Breast epithelium (tissue), 4 donors: ENCODE results near the gene MSLN. TPM values are rescaled to one million over a fixed set of nuclear protein-coding genes. Genes with fewer than 3 reads are reported as not detected.
"Not testable (repeated sequence)": the region's sequence is repeated elsewhere in the genome, so short reads cannot be mapped to it uniquely, and the experiment has no call there.

ENCODE experiments used
- DNase-seq, 2 donors: peaks; one replicate each; pipeline ENCODE4 v3.0.0-alpha.2; 2019; ENCODE audit warnings: low spot score in 2 of 2
- H3K27ac ChIP-seq, 2 donors: fragments of 200-600 bp; sonication (generic) in 1 of 2; one replicate each; pipeline ENCODE4 v1.5.1; 2016 to 2019; ENCODE audit warnings: mild to moderate bottlenecking in 1 of 2
- H3K27me3 ChIP-seq, 2 donors: fragments of 200-600 bp; sonication (generic) in 1 of 2; one replicate each; pipeline versions ENCODE4 v1.5.1 to v1.6.0; 2017 to 2019; ENCODE audit warnings: control low read depth in 1 of 2, mild to moderate bottlenecking in 1 of 2
- H3K36me3 ChIP-seq: fragments of 200-600 bp; one replicate; pipeline ENCODE4 v1.5.1; 2019
- H3K4me1 ChIP-seq, 2 donors: fragments of 200-600 bp; sonication (generic); one replicate each; pipeline ENCODE4 v1.5.1; 2016 to 2019; ENCODE audit warnings: control low read depth in 1 of 2
- H3K4me3 ChIP-seq, 3 donors: fragments of 200-600 bp; sonication (generic); 1 replicate in 2 of 3; 2 replicates in 1 of 3; pipeline ENCODE4 v1.5.1; 2016 to 2019; ENCODE audit warnings: mild to moderate bottlenecking in 3 of 3, moderate library complexity in 2 of 3
- H3K9me3 ChIP-seq, 2 donors: fragments of 200-600 bp; sonication (generic) in 1 of 2; one replicate each; pipeline ENCODE4 v1.5.1; 2016 to 2019; ENCODE audit warnings: control low read depth in 1 of 2
- POLR2A ChIP-seq: fragments of 450-650 bp; IDR thresholded peaks from one replicate; pipeline ENCODE4 v1.6.1; 2016; ENCODE audit warnings: antibody characterized with exemption, mild to moderate bottlenecking, moderate library complexity
- POLR2AphosphoS5 ChIP-seq, 3 donors: sonication (generic); formaldehyde crosslinking; IDR thresholded peaks; one replicate each; pipeline ENCODE4 v1.6.1; 2017; ENCODE audit warnings: antibody characterized with exemption in 3 of 3
- intact Hi-C: fragments of 100-400 bp; cut with DNase I; formaldehyde crosslinking; loops from one replicate; pipeline ENCODE4 v1.15.1; 2023; ENCODE audit warnings: low total_unique reads
- total RNA-seq, 3 donors: library from RNA; depleted of rRNA; stranded (reverse); fragments of >200 nt; gene quantifications; one replicate each; pipeline ENCODE4 v1.1.0, GENCODE V29; 2016
- TF ChIP-seq, protein P1 (sequence below), 3 donors: fragments of 450-650 bp; IDR thresholded peaks; one replicate each; pipeline ENCODE4 v1.5.1; 2016 to 2017; ENCODE audit warnings: antibody characterized with exemption in 3 of 3, mild to moderate bottlenecking in 3 of 3, moderate library complexity in 3 of 3

The MSLN gene
- total RNA-seq, 3 donors from 2014 or later = 49.2 TPM; not detected in 2

DNA sequence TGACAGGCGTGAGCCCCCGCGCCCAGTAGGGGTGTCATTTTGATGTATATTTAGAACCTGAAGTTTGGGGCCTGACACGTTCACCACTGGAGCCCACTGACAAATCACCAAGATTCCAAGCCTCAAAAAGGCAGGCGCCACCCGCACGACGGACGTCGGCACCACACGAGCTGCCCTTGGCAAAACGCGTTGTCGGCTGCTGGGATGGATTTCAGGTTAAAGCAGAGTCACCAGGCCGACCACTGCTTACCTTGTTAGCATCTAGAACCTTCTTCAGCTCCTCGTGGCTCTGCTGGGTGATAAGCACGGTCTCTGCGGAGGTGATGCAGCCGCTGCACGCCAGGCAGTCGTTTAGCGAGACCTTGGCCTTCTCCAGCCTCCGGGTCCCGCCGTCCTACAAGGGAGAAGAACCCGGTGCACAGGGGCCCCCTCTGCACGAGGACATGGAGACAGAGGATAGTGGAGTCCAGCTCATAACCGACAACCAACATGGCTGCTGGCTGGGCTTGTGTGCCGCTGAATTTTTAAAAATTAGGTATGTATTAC, 23.5 kb upstream of the MSLN start:
- Histone ChIP-seq H3K9me3 (no peaks in the 10 kb centered on the region), H3K4me1 (peaks cover 0 to 7% of the 10 kb centered on the region in 2 donors), H3K36me3 (no peaks in the 10 kb centered on the region), H3K27ac (no peak overlapping the region), H3K4me3 (no peak overlapping the region), H3K27me3 (no peaks in the 10 kb centered on the region)
- DNase-seq = no peak
- intact Hi-C loops = no loop called here
- TF ChIP-seq, protein P1, sequence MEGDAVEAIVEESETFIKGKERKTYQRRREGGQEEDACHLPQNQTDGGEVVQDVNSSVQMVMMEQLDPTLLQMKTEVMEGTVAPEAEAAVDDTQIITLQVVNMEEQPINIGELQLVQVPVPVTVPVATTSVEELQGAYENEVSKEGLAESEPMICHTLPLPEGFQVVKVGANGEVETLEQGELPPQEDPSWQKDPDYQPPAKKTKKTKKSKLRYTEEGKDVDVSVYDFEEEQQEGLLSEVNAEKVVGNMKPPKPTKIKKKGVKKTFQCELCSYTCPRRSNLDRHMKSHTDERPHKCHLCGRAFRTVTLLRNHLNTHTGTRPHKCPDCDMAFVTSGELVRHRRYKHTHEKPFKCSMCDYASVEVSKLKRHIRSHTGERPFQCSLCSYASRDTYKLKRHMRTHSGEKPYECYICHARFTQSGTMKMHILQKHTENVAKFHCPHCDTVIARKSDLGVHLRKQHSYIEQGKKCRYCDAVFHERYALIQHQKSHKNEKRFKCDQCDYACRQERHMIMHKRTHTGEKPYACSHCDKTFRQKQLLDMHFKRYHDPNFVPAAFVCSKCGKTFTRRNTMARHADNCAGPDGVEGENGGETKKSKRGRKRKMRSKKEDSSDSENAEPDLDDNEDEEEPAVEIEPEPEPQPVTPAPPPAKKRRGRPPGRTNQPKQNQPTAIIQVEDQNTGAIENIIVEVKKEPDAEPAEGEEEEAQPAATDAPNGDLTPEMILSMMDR (IDR thresholded peaks at IDR 0.05) = no peak
- TF ChIP-seq POLR2A (no peak), POLR2AphosphoS5 (IDR thresholded peaks at IDR 0.05) (no peak)

DNA sequence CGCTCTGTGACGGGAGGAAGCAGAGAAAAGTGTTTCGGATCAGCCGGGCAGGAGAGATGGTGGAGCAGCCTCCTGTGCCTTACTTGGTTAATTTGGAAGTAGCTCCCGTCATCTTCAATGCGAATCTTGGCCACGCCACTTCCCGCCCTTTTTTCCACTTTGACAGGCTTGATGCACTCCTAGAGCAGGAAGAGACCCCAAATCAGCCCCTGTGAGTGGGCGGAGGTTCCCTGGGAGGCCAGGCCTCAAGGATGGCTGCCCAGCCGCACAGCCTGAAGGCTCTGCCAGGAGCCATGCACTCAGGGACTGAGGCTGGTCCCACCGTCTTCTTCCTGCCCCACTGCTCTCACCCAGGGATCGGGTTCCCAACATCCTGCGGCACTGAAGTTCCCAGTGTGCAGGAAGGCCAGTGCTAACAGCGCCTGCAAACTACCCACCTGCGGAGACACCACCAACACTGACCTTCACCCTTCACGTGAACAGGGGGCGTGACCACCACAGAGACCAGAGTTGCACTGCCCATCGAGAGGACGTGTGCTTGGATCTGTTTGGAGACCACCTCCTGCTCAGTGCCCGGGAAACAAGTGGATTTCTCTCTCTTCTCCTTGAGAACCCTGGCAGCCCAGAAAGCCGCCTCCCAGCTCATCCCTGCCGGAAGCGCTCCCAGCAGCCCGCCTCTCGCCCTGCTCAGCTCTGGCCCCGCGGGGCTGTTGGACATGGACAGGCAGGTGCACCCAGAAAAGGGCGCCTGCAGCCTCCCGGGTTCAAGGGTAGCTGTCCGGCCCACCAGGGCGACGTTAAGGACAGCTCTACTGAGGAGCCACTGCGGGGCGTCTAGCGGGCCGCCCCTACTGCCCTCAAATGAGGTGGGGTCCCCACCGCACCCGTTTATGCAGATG, 20.7 kb upstream of the MSLN start:
- Histone ChIP-seq H3K27me3 (no peaks in the 10 kb centered on the region), H3K27ac (peak overlapping the region in 1 of 2 donors; percentile 85), H3K4me1 (peaks cover 0 to 7% of the 10 kb centered on the region in 2 donors), H3K9me3 (no peaks in the 10 kb centered on the region), H3K4me3 (peak overlapping the region; percentile 66 to 92 (median 83)), H3K36me3 (no peaks in the 10 kb centered on the region)
- intact Hi-C loops = no loop called here
- TF ChIP-seq POLR2A = no peak
- no peak for TF ChIP-seq POLR2AphosphoS5 (IDR thresholded peaks at IDR 0.05)
- no peak for DNase-seq

DNA sequence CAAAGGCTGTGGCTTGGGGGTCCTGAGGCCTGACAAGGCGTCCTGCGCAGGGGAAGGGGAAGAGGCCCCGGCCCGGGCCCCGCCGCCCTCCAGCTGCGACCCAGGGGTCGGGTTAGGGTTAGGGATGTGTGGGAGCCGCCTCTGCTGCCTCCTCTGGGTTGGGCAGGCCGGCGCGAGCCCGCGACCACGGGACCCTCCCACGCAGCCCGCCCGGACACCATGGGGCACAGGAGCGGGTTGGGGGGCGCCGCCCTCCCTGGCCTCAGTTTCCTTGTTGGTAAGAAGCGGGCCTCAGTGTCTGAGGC, 20.1 kb upstream of the MSLN start:
- Histone ChIP-seq H3K9me3 (no peaks in the 10 kb centered on the region), H3K36me3 (no peaks in the 10 kb centered on the region), H3K27ac (peak overlapping the region; percentile 84 to 85), H3K4me3 (peak overlapping the region; percentile 66 to 92 (median 83)), H3K4me1 (peaks cover 0 to 7% of the 10 kb centered on the region in 2 donors), H3K27me3 (no peaks in the 10 kb centered on the region)
- intact Hi-C loops = no loop called here
- no peak for DNase-seq
- no peak for TF ChIP-seq POLR2AphosphoS5 (IDR thresholded peaks at IDR 0.05)
- TF ChIP-seq, protein P1 (IDR thresholded peaks at IDR 0.05) = no peak
- no peak for TF ChIP-seq POLR2A

DNA sequence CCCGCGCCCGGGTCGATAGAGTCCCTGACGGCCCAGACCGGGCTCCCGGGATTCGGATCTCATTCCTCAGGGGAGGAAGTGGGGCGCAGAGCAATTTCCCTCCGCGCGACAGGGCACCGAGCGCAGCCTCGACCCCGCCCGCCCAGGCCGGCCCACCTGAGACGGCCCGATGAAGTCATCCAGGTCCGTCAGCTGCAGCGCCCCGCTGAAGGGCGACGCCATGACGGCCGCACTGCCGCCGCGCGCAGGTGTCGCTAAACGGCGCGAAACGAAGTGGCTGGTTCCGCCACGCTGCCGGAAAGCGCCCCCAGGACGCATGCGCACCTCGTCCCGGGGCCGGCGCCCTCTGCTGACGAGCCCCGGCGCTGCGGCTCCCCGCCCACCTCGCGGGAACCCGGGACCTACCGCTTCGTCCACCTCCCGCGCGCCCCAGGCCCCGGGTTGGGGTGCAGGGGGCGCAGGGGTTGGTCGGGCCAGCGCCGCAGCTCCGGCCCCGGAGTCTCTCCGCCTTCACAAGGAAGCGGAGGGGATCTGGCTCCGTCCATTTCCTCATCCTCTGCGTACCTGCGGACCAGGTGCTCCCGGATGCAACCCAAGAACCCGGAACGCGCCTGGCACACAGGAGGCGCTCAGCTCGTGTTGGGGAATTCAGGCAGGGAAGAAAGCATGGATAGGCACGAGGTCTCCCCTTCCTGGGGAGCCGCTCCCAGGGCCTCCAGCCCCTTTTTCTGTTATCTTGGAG, 19.6 kb upstream of the MSLN start, which contains the start of gene CIAO3:
Gene CIAO3 (minus strand): TSS at position 234 of the 742 bp plus-strand sequence. CDS start 12 bp downstream, at position 222.
- peak; percentile 42 for TF ChIP-seq POLR2A
- TF ChIP-seq, protein P1 (IDR thresholded peaks at IDR 0.05) = peak; percentile 87 to 98 (median 94)
- peak; percentile 95 to 100 (median 100) for TF ChIP-seq POLR2AphosphoS5 (IDR thresholded peaks at IDR 0.05)
- H3K27ac ChIP-seq = peak within 1 kb of the TSS; percentile 84 to 85
- intact Hi-C loops = no loop called here
- DNase-seq = peak; percentile 81 to 92
- no peaks in the 10 kb centered on the region for H3K36me3 ChIP-seq
- no peaks in the 10 kb centered on the region for H3K9me3 ChIP-seq
- peak within 1 kb of the TSS; percentile 66 to 92 (median 83) for H3K4me3 ChIP-seq
- peaks cover 0 to 7% of the 10 kb centered on the region in 2 donors for H3K4me1 ChIP-seq
- no peaks in the 10 kb centered on the region for H3K27me3 ChIP-seq

DNA sequence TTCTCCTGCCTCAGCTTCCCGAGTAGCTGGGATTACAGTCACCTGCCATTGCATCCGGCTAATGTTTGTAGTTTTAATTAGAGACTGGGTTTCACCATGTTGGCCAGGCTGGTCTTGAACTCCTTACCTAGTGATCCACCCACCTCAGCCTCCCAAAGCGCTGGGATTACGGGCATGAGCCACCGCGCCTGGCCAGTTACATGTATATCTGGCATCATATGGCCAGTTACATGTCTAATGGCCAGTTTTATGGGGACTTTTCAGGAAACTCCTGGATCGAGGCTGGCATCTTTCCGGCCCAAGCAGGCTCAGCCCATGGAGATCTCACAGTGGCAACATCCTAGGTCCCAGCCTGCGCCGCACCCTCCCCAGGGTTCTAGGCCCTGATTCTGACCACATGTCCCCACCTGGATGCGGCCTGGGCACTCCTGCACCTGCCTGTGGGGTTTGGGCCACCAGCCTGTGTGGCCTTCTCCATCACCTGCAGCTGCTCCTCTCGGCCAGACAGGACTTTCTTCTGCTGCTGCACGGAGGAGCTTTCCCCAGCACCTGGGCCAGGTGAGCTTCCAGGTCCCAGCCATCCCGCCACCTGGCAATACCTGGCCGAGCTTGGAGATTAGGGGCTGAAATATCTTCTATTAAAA, 18.4 kb upstream of the MSLN start:
- intact Hi-C loops = no loop called here
- H3K36me3 ChIP-seq = no peaks in the 10 kb centered on the region
- H3K4me3 ChIP-seq = no peak overlapping the region
- TF ChIP-seq POLR2A (no peak), POLR2AphosphoS5 (IDR thresholded peaks at IDR 0.05) (no peak)
- TF ChIP-seq, protein P1 (IDR thresholded peaks at IDR 0.05) = no peak
- peaks cover 0 to 7% of the 10 kb centered on the region in 2 donors for H3K4me1 ChIP-seq
- no peaks in the 10 kb centered on the region for H3K9me3 ChIP-seq
- H3K27ac ChIP-seq = no peak overlapping the region
- DNase-seq = no peak
- H3K27me3 ChIP-seq = no peaks in the 10 kb centered on the region

DNA sequence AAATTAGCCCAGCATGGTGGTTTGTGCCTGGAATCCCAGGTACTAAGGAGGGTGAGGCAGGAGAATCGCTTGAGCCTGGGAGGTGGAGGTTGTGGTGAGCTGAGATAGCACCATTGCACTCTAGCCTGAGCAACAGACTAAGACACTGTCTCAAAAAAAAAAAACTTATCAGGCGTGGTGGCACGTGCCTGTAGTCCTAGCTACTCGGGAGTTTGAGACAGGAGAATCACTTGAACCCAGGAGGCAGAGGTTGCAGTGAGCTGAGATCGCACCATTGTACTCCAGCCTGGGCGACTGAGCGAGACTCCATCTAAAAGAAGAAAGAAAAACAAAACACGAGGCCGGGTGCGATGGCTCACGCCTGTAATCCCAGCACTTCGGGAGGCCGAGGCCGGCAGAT, 17.6 kb upstream of the MSLN start:
- intact Hi-C loops, H3K9me3 ChIP-seq: not testable (repeated sequence)

More for the DNA sequence above, 17.6 kb upstream of the MSLN start:
- not testable (repeated sequence) for DNase-seq, H3K27ac ChIP-seq, H3K4me3 ChIP-seq, H3K36me3 ChIP-seq, H3K4me1 ChIP-seq, H3K27me3 ChIP-seq
